Measurements from ENCODE around the gene KIAA1217.

KIAA1217 gene

DNA sequence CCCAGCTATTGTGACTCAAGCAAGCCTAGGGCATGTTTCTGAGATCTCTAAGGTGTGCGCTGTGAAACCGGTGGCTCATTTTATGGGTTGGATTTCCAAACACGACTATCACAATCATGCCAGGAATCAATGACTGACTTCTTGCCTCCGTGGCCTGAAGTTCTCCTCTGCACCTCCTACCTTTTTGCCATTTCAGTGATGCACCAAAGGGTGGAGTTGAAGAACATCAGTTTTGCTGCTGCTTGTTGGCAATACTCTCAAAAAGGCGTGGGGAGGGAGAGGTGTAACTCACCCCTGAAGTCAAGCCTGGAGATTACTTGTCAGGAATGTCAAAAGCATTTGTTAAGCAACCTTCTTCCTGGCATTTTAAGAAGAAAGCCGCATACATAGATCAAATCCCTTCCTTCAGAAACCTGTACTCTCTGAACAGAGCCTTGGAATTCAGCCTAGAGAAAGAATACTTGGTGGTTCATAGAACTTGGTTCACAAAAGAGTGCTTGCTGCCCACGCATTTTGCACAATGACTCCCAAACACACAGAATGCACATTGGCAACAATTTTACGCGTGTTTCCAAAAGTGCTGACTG, 41.0 kb downstream of the KIAA1217 start:
- in situ Hi-C loops (cut with HindIII; ENCODE audit: low sequenced_read_pairs) = no loop called here
- H3K4me3 ChIP-seq (ENCODE audit: low read depth, low read length) = no peak overlapping the region

DNA sequence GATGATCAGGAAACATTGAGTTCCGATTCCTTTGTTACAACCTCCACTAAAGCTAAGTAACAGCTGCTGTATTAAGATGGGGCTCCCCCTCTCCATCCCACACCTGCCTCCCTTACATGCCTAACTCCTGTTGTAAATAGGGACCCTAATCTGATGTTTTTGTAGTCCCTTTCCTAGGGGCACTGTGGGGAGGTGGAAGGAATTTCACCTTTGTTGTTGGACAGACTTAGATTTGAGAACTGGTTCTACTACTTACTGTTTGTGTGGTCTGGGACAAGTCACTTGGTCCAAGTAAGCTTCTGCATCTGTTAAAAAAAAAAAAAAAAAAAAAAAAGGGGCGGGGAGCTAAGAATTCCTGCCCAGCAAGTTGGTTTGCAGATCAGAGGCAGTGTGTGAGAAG, 42.6 kb downstream of the KIAA1217 start:
- in situ Hi-C loops (cut with HindIII; ENCODE audit: low sequenced_read_pairs) = no loop called here
- no peak for DNase-seq (ENCODE audit: low read depth)
- TF ChIP-seq, protein P1, sequence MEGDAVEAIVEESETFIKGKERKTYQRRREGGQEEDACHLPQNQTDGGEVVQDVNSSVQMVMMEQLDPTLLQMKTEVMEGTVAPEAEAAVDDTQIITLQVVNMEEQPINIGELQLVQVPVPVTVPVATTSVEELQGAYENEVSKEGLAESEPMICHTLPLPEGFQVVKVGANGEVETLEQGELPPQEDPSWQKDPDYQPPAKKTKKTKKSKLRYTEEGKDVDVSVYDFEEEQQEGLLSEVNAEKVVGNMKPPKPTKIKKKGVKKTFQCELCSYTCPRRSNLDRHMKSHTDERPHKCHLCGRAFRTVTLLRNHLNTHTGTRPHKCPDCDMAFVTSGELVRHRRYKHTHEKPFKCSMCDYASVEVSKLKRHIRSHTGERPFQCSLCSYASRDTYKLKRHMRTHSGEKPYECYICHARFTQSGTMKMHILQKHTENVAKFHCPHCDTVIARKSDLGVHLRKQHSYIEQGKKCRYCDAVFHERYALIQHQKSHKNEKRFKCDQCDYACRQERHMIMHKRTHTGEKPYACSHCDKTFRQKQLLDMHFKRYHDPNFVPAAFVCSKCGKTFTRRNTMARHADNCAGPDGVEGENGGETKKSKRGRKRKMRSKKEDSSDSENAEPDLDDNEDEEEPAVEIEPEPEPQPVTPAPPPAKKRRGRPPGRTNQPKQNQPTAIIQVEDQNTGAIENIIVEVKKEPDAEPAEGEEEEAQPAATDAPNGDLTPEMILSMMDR (IDR thresholded peaks at IDR 0.05; ENCODE audit: low read depth, low read length, missing control alignments) = no peak
- H3K4me3 ChIP-seq (ENCODE audit: low read depth, low read length) = no peak overlapping the region

More for the DNA sequence above, 41.0 kb downstream of the KIAA1217 start:
- DNase-seq (ENCODE audit: low read depth) = peak; percentile 28
- TF ChIP-seq, protein P1 (IDR thresholded peaks at IDR 0.05; ENCODE audit: low read depth, low read length, missing control alignments) = no peak

DNA sequence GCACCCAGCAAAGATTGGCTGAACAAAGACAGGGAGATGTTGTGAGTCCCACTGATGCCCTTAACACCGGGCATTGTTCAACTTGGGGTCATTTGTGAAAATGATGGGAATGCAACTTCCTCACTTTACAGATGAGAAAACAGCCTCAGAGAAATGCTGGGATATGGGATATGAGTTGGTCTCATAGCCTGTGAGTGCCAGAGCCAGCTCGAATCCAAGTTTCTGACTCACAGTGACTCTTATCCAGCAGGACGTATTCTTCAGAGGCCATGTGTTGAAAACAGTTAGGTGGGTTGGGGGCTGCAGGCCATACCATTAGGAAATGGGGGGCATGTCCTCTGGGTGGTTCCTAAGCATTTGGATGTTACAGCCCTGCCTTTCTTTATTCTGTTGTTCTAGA, 45.2 kb downstream of the KIAA1217 start:
- in situ Hi-C loops (cut with HindIII; ENCODE audit: low sequenced_read_pairs) = no loop called here
- no peak overlapping the region for H3K4me3 ChIP-seq (ENCODE audit: low read depth, low read length)
- peak; percentile 20 for DNase-seq (ENCODE audit: low read depth)
- TF ChIP-seq, protein P1 (IDR thresholded peaks at IDR 0.05; ENCODE audit: low read depth, low read length, missing control alignments) = no peak

DNA sequence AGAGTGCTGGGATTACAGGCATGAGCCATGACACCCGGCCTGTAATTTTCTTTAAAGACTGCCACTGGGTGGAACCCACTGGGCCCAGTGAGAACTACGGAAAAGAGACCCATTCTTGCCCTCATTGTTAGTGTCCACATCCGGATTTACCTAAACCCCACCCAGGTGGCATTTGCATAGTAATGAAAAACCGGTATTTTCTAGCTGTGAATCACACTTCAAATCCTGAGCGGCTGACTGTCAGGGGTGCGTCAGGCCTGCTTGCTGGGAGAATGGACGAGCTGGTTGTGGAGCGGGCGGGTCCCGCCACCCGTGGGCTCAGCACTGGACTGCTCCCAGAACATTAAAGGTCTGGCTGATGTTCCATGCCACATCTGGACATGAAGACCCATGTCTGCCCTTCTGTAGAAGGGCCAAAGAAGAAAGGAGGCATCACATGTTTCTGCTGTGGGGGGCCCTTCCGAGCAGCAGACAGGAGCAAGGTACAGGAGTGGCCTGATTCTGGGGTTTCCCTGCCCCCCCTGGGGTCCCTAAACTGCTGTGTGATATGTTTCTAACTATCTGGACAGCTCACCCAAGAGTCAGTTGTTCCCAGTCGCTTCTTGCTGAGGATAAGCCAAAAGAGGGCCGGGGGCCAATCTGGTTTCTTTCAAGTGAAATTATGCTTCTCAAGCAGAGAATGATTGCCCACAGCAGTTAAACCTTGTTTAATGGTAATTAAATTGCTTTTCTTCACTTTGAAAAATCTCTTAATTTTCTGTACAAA, 46.4 kb downstream of the KIAA1217 start:
- in situ Hi-C loops (cut with HindIII; ENCODE audit: low sequenced_read_pairs) = no loop called here
- H3K4me3 ChIP-seq (ENCODE audit: low read depth, low read length) = no peak overlapping the region
- TF ChIP-seq, protein P1 (IDR thresholded peaks at IDR 0.05; ENCODE audit: low read depth, low read length, missing control alignments) = no peak
- DNase-seq (ENCODE audit: low read depth) = no peak

DNA sequence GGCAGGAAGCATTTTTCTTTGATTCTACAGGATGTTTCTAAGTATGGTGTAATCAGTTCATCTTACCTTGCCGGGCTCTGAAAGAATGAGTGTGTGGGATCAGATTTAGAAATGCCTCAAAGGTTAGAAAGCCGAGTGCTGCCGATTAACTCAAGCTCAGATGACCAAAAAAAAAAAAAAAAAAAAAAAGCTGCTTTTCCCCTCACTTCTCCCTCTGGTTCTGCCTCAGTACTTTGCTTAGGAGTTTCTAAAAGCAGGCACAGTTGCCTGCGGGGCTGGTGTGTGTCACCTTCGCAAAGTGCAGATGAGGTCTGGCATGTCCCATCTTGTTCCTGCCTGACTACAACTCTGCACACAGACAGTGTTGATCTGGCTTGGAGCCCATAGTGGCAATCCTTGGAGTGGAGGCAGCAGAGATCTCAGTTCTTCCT, 47.0 kb downstream of the KIAA1217 start:
- DNase-seq (ENCODE audit: low read depth) = no peak
- TF ChIP-seq, protein P1 (IDR thresholded peaks at IDR 0.05; ENCODE audit: low read depth, low read length, missing control alignments) = no peak
- in situ Hi-C loops (cut with HindIII; ENCODE audit: low sequenced_read_pairs) = no loop called here
- no peak overlapping the region for H3K4me3 ChIP-seq (ENCODE audit: low read depth, low read length)

DNA sequence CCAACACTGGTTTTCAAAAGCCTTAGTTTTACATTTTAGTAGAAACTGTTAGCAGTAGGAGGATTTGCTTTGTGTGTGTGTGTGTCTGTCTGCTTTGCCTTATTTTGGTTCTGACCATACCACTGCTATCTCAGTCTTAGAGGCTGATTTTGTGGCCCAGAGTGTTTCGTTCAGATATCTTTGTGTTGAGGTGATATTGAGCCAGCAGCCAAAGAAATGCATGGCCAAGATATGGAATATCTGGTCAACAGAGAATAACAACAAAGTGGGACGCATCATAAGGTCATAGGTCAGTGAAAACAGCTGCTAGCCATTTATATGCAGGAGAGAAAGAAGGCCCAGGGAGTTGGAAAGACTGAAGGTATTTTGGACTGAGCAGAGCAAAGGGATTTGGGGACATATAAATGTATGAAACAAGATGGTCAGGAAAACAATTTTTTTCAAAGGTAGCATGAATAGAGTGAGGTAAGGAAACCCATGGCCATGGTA, 47.7 kb downstream of the KIAA1217 start:
- no peak overlapping the region for H3K4me3 ChIP-seq (ENCODE audit: low read depth, low read length)
- in situ Hi-C loops (cut with HindIII; ENCODE audit: low sequenced_read_pairs) = no loop called here
- TF ChIP-seq, protein P1 (IDR thresholded peaks at IDR 0.05; ENCODE audit: low read depth, low read length, missing control alignments) = no peak
- no peak for DNase-seq (ENCODE audit: low read depth)

All from astrocyte of the cerebellum (primary cell).